Measurements from ENCODE around the gene GALNT6.
"Not testable (repeated sequence)": the region's sequence is repeated elsewhere in the genome, so short reads cannot be mapped to it uniquely, and the experiment has no call there.

The GALNT6 gene

DNA sequence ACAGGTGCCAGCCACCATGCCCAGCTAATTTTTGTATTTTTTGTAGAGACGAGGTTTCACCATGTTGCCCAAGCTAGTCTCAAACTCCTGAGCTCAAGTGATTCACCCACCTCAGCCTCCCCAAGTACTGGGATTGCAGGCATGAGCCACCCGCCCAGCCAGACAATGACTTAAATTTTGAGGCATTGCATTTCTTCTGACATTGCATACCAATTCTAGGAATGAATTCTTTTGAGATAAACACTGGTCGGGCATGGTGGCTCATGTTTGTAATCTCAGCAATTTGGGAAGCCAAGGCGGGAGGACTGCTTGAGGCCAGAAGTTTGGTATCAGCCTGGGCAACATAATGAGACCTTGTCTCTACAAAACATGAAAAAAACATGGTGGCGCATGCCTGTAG is 42.2 kb downstream of the GALNT6 start:
- peak; percentile 73 for DNase-seq

DNA sequence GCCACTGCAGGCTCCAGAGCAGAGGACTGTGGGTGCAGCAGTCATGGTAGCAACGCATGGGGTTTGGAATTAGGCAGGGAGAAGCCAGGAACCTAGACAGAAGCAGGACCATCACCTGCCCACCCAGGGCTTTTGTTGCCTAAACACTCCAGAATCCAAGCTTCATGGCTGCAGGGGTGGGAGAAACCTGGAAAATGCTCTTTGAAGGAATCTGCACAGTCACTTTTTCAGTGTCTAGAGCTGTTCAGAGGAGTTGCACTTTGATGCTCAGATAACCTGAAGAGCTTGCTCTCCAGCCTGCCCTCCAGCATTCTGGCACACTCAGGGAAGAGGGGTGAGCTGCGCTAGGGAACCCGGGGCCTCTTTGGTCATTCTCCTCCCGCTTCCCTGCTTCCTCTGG is 43.1 kb downstream of the GALNT6 start:
- DNase-seq, result no peak

DNA sequence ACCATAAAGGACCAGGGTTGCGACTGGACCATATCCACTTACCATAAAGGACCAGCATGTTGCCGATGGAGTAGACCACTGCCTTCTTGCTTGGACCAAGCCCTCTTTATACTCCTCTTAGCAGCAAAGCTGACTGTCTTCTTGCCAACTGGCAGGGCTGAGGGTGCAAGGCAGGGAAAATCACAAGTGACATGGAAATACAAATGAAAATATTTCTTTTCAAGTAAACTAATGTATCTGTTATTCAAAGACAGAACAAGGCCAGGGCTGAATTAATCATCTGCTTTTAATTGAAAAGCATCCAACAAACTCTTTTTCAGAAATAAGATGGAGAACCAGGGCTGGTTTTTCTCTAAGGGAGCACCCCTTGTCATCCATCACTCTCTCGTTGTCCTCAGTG is 44.6 kb downstream of the GALNT6 start, which contains the start of gene CELA1:
CELA1 (minus strand) TSS at position 99 of the 400 bp plus-strand sequence; CDS start at position 58, 41 bp downstream.
- no peak for DNase-seq

DNA sequence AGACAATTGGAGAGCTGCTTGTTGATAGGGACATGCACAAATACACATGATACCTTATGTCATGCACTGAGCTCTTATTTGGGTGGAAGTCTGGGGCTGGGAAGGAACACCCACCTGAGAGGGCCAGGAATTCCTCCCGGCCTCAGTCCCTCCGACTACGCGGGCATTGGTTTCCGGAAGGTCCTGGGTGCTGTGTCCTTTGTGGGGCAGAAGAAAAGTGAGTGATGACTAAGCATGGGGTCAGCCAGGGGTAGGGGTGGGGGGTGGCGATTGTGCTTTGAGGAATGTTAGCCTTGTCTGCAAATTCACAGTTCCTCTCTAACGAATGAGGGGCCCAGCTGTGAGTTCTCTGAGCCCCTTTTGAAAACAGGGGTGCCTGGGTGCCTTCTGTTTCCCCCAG is 45.5 kb downstream of the GALNT6 start:
- DNase-seq, result peak; percentile 40

DNA sequence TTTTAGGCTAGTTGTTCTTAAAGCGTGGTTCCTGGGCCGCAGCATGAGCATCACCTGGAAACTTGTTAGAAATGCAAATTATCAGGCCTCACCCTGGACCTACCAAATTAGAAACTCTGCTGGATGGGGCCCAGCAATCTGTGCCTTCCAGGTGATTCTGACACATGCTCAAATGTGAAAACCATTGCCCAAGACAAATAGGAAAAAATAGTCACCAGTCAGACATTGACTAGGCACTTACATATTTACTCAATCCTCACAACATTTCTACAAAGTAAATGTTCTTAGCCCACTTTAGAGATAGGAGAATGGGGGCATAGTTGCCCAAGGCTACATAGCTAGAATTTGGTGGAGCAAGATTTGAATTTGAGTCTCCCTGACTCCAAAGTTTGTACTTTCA is 48.0 kb downstream of the GALNT6 start:
- DNase-seq, result no peak

DNA sequence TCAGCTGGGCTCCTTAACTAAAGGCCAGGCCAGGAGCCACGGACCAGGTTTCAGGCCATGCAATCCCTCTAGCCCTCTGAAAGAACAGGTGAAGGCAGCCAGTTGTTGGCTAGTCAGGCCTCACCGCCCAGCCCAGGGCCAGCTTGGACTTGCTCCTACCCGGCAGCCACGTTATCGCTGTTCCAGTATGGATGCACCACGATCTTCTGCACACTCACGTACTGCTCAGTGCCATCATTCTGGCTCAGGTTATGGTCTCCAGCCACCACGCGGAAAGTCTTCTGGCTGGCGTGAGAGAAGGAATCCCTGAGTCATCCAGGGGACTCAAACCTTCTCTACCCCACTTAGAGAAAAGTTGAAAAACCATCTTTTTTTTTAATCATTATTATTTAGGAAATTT is 48.8 kb downstream of the GALNT6 start:
- no peak for DNase-seq

DNA sequence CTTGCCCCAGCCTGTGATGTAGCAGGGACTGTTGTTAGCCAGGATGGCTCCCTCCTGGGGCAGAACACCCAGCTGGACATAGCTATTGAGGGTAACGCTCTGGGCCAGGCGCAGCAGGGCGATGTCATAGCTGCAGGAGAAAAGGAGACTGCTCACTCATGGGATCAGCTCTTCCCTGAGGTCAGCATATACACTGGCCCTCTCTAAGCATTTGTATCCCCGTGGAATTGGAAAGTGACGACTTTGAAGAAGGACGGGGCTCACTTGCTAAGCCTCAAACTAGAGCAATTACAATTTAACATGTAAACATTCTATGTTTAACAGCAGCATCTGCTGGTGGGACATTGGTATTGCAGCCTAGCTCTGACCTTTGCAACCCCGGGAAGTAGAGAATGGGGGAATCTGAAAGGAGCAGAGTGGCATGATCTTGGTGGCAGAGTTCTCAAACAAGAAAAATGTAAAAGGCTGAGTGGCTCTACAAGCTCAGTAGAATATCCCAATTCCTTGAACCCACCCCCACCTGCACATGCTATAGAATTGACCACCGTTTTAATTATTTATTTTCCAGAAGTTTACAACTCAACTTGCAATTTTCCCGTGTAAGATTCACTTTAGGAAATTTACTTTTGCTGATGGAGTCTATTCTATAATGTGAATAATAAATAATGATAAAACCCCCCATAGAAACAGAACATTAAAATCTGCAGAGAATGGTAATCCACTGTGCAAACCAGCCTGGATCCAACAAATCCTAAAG is 49.8 kb downstream of the GALNT6 start:
- DNase-seq, result peak; percentile 70

DNA sequence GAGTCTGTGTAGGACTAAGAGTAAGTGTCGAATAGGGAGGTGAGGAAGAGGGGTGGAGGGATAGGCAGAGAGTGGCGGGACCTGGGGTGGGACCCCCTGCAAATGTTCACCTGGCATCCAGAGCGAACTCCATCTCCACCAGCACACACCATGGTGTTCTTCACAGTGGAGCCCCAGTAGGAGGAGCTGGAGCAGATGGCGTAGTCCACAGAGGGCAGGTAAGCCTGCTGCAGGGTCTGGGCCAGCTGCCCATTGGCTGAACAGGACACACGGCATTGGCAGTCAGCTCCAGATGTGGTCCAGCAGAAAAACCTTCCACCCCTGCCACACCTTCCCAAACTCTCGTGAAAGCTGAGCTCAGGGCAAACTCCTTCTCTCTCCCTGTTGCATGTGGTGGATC is 51.5 kb downstream of the GALNT6 start:
- DNase-seq, result no peak

DNA sequence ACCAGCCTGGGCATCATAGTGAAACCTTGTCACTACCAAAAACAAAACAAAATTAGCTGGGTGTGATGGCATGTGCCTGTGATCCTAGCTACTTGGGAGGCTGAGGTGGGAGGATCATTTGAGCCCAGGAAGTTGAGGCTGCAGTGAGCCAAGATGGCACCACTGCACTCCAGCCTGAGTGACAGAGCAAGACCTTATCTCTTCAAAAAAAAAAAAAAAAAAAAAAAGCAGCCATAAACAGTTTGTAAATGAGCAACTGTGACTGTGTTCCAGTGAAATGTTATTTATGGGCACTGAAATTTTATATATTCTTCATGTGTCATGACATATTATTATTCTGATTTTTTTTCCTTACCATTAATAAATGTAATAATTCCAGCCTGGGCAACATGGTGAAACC is 53.9 kb downstream of the GALNT6 start:
- not testable (repeated sequence) for DNase-seq

DNA sequence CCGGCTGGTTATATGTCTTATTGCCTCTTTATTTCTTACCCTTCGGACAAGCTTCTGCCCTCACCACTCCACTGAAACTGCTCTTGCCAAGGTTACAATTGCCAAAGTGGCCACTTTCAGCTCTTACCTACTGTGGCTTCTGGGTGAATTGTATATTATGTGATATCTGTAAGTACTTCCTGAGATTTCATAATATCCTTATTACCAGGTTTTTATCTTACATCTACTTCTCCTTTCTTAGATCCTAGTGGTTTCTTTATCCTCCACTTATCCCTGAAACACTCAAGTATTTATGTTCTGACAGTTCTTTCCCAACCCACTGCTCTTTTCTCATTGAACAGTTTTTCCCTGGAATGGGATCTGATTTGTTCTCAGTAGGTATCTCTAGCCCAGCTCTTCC is 55.3 kb downstream of the GALNT6 start:
- no peak for DNase-seq

DNA sequence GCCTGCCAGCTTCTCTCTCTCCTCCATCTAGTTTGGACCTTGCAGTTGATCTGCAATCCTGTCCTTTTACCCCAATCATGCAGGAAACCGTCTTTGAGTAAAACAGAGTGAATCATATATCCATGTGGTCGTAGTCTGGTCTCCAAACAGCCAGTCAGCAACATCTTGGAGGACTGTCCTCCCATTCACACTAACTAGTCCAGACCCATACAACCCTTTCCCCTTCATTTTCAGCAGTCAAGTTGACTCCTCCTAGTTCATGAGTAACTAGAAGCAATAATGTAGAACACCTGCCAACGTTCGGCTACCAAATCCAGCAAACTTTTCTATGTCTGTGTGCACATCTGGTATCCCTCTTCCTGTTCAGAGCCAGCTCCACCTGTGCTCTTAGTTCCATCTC is 56.4 kb downstream of the GALNT6 start:
- DNase-seq, result no peak

DNA sequence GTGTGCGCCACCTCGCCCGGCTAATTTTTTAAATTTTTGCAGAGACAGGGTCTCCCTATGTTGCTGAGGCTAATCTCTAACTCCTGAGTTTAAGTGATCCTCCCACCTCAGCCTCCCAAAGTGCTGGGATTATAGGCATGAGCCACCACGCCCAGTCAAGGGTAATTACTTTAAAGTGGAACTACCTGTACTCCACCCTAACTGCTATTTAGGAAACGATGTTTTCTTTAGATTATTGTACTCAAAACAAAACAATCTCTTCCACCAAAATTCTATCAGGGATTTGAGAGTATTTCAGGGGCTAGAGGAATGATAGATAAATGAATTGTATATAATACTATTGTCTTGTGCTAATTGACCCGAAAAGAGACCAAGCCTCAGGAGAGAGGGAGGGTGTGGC is 57.7 kb downstream of the GALNT6 start:
- no peak for DNase-seq

DNA sequence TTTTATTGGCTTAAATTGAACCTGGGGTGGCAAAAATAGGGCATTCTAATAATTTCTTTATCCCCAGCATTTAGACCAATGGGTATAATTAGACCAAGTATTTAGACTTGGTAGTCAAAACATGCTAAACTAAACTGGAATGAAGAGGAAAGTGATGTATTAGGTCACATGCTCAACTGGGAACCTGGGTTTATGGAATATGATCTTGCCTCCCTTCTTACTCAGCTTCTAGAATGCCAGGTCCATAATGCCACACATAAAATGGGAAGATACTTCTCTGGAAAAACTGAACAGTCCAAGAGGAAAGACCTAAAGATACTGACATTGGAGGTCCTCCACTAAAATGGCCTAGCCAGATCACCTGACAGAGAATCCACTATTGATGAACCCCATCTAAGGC is 61.0 kb downstream of the GALNT6 start:
- DNase-seq, result no peak

DNA sequence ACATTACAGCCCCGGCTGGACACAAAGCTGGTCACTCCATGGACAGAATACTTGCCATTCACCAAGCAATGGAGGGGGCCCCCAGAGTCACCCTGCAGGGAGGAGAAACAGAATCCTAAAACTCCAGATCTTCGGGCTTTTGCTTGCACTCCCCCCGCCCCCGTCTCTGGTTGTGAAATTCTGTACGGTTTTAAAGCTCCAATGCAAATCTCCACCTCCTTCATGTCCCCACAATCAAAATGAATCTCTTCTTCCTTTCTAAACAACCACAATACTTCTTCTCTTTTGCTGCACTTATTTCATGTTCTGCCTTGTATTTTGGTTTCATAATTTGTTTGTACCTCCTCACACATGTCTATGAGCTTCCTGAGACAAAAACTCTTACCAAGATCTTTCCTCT is 61.5 kb downstream of the GALNT6 start:
- no peak for DNase-seq

DNA sequence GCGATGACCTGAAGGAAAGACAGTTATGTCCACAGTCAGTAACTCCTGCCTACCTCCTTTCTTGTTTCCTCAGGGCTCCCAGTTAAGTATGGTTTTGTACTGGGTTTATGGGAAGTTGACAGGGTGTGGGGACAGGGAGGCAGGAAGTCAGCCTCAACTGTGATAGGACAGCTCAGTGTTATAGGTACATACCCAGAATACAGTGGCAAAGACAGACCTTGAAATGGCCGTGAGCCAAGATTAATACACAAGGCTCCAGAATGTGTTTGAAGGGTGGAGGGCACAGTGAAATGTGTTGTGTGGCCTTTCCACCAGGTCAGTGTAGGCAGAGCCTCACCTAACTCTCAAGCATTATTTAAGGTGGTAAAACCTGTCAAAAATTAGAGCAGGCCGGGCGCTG is 62.6 kb downstream of the GALNT6 start:
- no peak for DNase-seq

DNA sequence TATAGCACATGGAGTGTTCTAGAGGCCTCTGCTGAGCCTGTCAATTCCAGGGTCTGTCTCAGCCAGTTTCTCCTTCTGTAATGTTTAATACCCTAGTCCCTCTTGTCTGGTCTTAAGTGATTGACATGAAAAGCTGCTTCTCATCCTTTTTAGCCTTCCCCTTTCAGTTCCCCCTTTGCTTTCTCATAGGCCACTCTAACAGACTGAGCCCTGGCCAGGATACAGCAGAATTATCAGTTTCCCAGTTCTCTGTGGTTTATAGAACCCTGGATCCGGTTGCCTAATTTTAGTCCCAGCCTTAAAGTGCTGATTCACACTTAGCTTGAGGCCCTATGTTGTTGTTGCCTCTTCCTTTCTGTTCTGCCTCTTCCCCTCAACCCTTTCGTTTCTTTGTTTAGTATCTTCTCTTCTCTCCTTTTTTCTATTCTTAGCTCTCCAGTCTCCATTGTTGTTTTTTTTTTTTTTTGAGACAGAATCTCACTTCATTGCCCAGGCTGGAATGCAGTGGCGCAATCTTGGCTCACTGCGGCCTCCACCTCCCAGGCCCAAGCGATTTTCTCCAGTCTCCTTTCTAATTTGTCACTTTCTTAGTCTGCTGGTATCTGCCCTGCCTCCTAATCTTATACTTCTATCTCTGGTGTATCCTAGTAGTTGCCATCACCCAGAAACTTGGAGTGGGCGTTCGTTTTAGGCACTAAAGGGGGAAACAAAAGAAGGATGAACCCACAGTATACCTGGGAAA is 64.3 kb downstream of the GALNT6 start:
- DNase-seq, result peak; percentile 65

DNA sequence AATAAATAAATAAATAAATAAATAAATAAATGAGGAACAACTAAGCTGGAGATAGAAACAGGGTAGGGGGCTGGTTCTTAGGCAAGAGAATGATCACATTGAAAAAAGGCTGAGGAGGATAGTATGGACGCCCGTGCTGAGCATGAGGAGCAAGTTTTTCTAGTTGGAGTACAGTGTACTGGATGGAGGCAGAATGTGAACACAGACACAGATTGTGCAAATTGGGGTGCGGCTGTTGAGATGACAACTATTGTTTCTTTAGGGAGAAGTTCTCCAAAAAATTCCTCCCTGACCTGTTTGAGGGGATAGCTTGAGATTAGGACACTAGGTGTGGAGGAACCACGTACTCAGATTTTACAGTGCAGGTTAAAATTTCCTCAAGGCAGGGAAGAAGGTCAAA is 66.3 kb downstream of the GALNT6 start:
- DNase-seq, result no peak

DNA sequence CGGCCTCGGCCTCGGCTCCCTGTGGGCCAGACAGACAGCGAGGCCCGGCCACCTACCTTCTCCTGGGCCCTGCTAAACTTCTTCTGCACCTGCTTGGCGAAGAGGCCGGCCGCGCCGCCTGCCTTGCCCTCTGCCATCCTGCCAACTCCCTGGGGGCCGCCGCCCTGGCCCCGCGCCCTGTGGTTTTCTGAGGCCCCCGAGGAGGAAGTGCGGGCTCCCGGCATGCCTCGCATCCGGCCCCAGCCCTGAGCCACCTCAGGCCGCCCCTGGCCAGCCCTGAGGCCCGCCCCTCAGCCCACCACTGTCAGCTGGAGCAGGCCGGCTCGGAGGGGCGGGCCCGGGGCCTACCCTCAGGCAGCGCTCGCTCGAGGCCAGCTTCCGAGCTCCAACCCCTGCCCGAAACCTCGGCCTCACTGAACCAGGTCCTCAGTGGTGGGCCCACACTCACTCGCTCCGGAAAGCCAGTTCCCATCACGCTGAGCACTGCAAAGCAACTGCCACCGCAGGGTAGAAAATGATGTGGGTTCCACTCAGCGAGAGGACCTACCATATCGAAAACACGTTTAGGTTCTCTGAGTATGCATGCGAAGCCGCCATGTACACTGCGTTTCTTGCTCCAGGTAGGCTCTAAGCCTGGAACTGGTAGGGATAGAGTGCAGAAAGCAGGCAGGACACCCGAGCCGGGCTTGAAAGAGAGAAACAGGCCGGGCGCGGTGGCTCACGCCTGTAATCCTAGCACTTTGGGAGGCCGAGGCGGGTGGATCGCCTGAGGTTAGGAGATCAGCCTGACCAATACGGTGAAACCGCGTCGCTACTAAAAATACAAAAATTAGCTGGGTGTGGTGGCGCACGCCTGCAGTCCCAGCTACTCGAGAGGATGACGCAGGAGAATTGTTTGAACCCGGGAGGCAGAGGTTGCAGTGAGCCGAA is 67.0 kb downstream of the GALNT6 start, which contains the start of gene BIN2:
BIN2 (minus strand) TSS at position 209 of the 930 bp plus-strand sequence; CDS start at position 137, 72 bp downstream.
- no peak for DNase-seq

DNA sequence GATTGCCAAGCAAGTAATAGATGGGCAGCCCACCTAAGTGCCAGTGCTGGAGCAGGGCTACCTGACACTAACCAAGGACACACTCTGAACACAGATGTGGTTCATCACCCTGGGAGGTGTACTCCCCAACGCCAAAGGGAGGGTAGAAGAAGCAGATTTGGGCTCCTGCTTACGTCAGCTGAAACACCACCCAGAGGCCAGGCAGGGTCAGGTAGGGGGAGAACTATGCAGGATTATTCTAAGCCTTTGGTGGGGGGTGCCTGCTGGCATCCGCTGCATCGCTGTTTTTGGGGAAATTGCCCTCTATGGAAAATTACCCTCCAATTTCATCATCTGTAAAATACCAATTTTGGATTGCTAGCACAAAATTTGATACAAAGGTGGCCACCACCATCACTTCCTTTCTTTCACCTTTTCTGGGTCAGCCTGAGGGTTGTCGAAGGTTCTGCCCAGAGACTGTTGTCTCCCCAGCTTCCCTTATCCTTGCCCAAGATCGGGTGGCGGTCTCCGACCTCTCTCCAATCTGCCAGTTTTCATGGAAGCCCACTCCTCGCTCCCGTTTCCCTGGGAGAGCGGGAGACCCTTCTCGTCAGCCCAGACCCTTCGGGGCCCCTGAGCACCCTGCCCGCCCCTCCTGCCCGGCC is 67.8 kb downstream of the GALNT6 start:
- DNase-seq, result no peak

DNA sequence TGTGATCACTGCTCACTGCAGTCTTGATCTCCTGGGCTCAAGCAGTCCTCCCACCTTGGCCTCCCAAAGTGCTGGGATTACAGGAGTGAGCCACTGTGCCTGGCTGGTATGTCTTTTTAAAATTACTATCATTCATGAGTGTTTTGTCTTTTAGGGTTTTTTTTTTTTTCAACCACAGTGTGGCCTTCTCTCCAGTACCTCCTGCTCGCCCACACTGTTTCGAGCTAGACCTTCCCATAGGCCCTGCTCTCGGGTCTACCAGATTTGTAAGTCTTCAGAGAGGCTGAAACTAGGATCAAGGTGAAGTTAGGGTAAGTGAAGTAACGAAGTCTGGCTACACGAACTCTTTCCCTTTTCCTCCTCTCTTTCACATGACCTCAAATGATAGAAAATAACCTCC is 68.8 kb downstream of the GALNT6 start:
- no peak for DNase-seq

DNA sequence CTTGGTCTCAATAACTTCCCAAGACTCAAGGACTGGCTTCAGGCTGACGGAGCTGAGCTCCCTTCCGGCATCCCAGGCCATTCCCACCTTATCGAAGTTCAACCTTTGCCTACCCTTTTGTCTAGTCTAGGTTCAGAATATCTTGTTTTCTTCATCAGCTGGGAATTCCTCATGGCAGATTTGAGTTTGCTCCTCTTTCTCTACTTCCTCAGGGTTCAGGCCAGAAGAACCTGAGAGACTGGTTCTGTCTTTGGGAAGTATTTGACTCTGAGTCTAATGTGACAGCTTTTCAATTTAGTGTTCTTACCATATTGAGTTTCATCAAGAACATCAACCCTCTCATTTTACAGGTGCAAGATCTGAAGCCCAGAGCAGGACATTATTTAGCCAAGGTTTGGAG is 69.3 kb downstream of the GALNT6 start:
- no peak for DNase-seq

DNA sequence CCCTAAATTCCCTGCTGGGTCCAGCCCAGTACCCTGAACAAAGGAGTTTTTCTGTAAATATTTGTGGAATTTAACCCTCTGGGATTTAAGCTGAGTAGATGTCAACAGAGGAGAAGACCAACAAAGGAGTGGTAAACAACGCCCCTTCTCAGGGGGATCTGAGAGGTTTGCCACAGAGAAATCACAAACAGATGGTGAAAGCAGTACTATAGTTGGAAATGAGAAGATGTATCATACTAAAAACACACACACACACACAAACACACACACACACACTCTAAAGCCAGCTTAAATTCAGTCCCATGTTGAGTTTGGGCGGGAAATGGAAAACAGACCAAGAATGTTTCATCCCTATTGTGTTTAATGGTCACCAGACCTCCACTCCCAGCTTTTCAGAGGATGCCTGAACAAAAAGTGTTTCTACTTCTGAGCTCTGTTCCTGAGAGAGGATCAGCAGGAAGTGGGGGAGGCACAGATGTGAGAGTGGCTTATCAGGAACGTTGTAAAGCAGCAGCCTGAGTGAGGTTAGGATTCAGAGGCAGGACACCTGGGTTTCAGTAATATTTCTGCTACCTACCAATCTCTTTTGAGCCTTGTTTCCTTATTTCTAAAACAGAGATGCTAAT is 70.4 kb downstream of the GALNT6 start:
- DNase-seq, result peak; percentile 13

Measured in EL (cell line).